ENCODE data around the gene GSAP. TPM values are rescaled to one million over a fixed set of nuclear protein-coding genes. Genes with fewer than 3 reads are reported as not detected.
A peak's percentile ranks its signal among the peaks of the same experiment; 100 is the strongest.

The GSAP gene
- polyA plus RNA-seq, 3 donors, result 19.1 to 105 (median 35.6) TPM

DNA sequence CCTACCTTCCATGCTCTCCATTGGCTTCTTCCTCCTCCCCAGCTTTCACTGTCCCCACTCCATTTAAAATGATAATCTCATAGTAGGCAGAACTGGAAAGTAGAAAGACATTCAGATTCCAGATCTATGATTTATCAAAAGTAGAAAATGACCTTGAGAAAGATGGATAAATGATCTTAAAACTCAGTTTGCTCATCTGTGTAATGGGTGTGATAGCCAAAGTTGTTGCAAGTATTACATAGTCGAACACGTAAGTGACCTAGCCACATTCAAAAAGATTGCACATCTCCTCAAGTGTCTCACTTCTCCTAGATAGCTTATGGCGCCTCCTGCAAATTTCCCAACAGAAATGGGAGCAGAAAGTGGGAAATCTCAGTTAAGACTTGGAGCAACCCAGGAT, 126.8 kb downstream of the GSAP start:
- Histone ChIP-seq H4K20me1 (ENCODE audit: insufficient read depth, low read length) (no peaks in the 10 kb centered on the region), H3K9ac (ENCODE audit: insufficient read depth, low read length, poor library complexity, severe bottlenecking) (no peak overlapping the region)

DNA sequence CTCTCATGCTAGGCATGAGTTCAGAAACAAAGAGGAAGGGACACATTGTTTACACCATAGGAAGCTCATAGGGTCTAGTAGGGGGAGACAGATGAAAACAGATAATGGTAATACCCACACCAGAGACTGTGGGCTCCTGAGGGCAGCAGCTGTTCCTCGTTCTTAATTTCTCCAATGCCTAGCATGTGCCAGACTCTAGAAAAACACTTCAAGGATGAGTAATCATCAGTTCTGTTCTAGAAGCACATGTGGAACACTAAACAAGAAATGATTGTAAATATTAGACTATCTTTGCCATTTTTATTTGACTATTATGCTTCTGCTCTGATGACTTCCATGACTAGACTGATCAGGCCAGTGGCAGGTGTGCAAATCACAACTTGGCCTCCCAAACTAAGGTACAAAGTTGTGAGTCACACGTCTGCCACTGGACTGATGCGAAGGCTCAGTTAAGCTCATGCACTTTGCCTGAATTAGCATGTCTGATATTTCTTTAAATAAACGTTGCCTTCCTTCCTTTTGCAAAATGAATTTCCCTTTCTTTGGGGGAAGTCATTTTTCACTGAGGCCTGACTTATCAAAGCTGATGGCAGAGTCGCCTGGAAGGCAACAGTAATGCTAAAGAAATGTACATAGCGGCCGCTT, 127.4 kb downstream of the GSAP start:
- Histone ChIP-seq H3K9me3 (replicated peaks in 1 of 2; ENCODE audit: control insufficient read depth in 1 of 2, insufficient read depth in 1 of 2, low read length in 2 of 2) (peaks cover 0 to 10% of the 10 kb centered on the region in 2 donors), H3K4me2 (replicated peaks; ENCODE audit: extremely low read depth, low read length, poor library complexity, severe bottlenecking) (no peak overlapping the region), H3K4me3 (replicated peaks in 1 of 3; ENCODE audit: low read depth in 2 of 3, low read length in 3 of 3) (no peak overlapping the region), H3K27ac (ENCODE audit: low read depth in 1 of 2, low read length in 2 of 2) (no peak overlapping the region), H3K9ac (ENCODE audit: insufficient read depth, low read length, poor library complexity, severe bottlenecking) (no peak overlapping the region), H3K79me2 (ENCODE audit: insufficient read depth, low read length) (no peaks in the 10 kb centered on the region), H2AFZ (ENCODE audit: insufficient read depth, low read depth, low read length, poor library complexity, severe bottlenecking) (no peak overlapping the region), H3K27me3 (ENCODE audit: control insufficient read depth in 2 of 2, insufficient read depth in 2 of 2, low read length in 2 of 2) (no peaks in the 10 kb centered on the region), H4K20me1 (ENCODE audit: insufficient read depth, low read length) (no peaks in the 10 kb centered on the region), H3K36me3 (replicated peaks in 1 of 2; ENCODE audit: control insufficient read depth in 1 of 2, insufficient read depth in 2 of 2, low read length in 2 of 2) (no peaks in the 10 kb centered on the region), H3K4me1 (ENCODE audit: control insufficient read depth in 1 of 2, insufficient read depth in 2 of 2, low read length in 2 of 2) (peaks cover 13 to 14% of the 10 kb centered on the region in 2 donors)
- peaks cover 15% of the 10 kb centered on the region for H3K4me1 Mint-ChIP-seq
- DNase-seq, result no peak
- 50% methylated on average over 1 of the region's 7 CpGs for WGBS (ENCODE audit: insufficient coverage)
- peaks cover 3 to 6% (median 4%) of the 10 kb centered on the region in 7 donors for H3K9me3 Mint-ChIP-seq
- peaks cover 0 to 3% (median 1%) of the 10 kb centered on the region in 3 donors for H3K27me3 Mint-ChIP-seq (ENCODE audit: low read depth in 3 of 3)
- intact Hi-C loops (cut with micrococcal nuclease), result no loop called here
- peaks cover 10 to 13% of the 10 kb centered on the region in 2 donors for H3K36me3 Mint-ChIP-seq
- H3K27ac Mint-ChIP-seq, result no peak overlapping the region
- no peak overlapping the region for H3K4me3 Mint-ChIP-seq
- TF ChIP-seq, protein P1, sequence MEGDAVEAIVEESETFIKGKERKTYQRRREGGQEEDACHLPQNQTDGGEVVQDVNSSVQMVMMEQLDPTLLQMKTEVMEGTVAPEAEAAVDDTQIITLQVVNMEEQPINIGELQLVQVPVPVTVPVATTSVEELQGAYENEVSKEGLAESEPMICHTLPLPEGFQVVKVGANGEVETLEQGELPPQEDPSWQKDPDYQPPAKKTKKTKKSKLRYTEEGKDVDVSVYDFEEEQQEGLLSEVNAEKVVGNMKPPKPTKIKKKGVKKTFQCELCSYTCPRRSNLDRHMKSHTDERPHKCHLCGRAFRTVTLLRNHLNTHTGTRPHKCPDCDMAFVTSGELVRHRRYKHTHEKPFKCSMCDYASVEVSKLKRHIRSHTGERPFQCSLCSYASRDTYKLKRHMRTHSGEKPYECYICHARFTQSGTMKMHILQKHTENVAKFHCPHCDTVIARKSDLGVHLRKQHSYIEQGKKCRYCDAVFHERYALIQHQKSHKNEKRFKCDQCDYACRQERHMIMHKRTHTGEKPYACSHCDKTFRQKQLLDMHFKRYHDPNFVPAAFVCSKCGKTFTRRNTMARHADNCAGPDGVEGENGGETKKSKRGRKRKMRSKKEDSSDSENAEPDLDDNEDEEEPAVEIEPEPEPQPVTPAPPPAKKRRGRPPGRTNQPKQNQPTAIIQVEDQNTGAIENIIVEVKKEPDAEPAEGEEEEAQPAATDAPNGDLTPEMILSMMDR (IDR thresholded peaks at IDR 0.05), result no peak

More for the DNA sequence above, 126.8 kb downstream of the GSAP start:
- Histone ChIP-seq H3K27ac (ENCODE audit: low read depth in 1 of 2, low read length in 2 of 2) (no peak overlapping the region), H3K36me3 (replicated peaks in 1 of 2; ENCODE audit: control insufficient read depth in 1 of 2, insufficient read depth in 2 of 2, low read length in 2 of 2) (no peaks in the 10 kb centered on the region), H3K4me2 (replicated peaks; ENCODE audit: extremely low read depth, low read length, poor library complexity, severe bottlenecking) (no peak overlapping the region), H3K4me1 (ENCODE audit: control insufficient read depth in 1 of 2, insufficient read depth in 2 of 2, low read length in 2 of 2) (peaks cover 13 to 14% of the 10 kb centered on the region in 2 donors), H3K9me3 (replicated peaks in 1 of 2; ENCODE audit: control insufficient read depth in 1 of 2, insufficient read depth in 1 of 2, low read length in 2 of 2) (peaks cover 0 to 10% of the 10 kb centered on the region in 2 donors), H3K4me3 (replicated peaks in 1 of 3; ENCODE audit: low read depth in 2 of 3, low read length in 3 of 3) (no peak overlapping the region), H2AFZ (ENCODE audit: insufficient read depth, low read depth, low read length, poor library complexity, severe bottlenecking) (no peak overlapping the region), H3K79me2 (ENCODE audit: insufficient read depth, low read length) (no peaks in the 10 kb centered on the region), H3K27me3 (ENCODE audit: control insufficient read depth in 2 of 2, insufficient read depth in 2 of 2, low read length in 2 of 2) (no peaks in the 10 kb centered on the region)
- H3K9me3 Mint-ChIP-seq, result peaks cover 3 to 6% (median 4%) of the 10 kb centered on the region in 7 donors
- H3K4me1 Mint-ChIP-seq, result peaks cover 15% of the 10 kb centered on the region
- intact Hi-C loops (cut with micrococcal nuclease), result no loop called here
- peak overlapping the region in 2 of 7 donors; percentile 52 to 64 for H3K27ac Mint-ChIP-seq
- H3K4me3 Mint-ChIP-seq, result no peak overlapping the region
- DNase-seq, result no peak
- peaks cover 0 to 2% (median 1%) of the 10 kb centered on the region in 3 donors for H3K27me3 Mint-ChIP-seq (ENCODE audit: low read depth in 3 of 3)
- no CpG with 5 or more reads among the region's 3 CpGs for WGBS (ENCODE audit: insufficient coverage)
- TF ChIP-seq, protein P1 (IDR thresholded peaks at IDR 0.05), result no peak
- peaks cover 10 to 13% of the 10 kb centered on the region in 2 donors for H3K36me3 Mint-ChIP-seq

Measured in CD14-positive monocyte (primary cell).